OCI-LY3 (cell line): Measurements from ENCODE around the gene MARCHF9.

ENCODE experiments used
- H2AFZ ChIP-seq: fragments of 200-600, 300-600 bp; shearing (Covaris generic); 2 replicates; pipeline ENCODE4 v1.6.0; 2014; ENCODE audit warnings: antibody characterized with exemption, low read depth, low read length
- H3K27ac ChIP-seq: fragments of 200-600, 300-600 bp; sonication (generic); 2 replicates; pipeline ENCODE4 v1.5.1; 2014; ENCODE audit warnings: mild to moderate bottlenecking, low read length, moderate library complexity, mixed read lengths
- H3K27me3 ChIP-seq: fragments of 200-600, 300-600 bp; sonication (generic); 2 replicates; pipeline ENCODE4 v1.6.1; 2014; ENCODE audit warnings: low read depth, low read length, mixed read lengths
- H3K36me3 ChIP-seq: fragments of 200-600, 300-600 bp; sonication (generic); replicated peaks from 2 replicates; pipeline ENCODE3; 2014; ENCODE audit warnings: low read depth, low read length, mixed read lengths
- H3K4me1 ChIP-seq: fragments of 300-600, 200-600 bp; sonication (generic); 2 replicates; pipeline ENCODE4 v1.6.1; 2014; ENCODE audit warnings: low read length, mixed read lengths
- H3K4me2 ChIP-seq: fragments of 200-600, 300-600 bp; sonication (generic); 2 replicates; pipeline ENCODE4 v1.6.1; 2014; ENCODE audit warnings: low read length, mixed read lengths
- H3K4me3 ChIP-seq: fragments of 300-600, 200-600 bp; sonication (generic); 2 replicates; pipeline ENCODE4 v1.5.1; 2014; ENCODE audit warnings: antibody characterized with exemption, mild to moderate bottlenecking, low read length, moderate library complexity
- H3K79me2 ChIP-seq: fragments of 300-600, 200-600 bp; shearing (Covaris generic); 2 replicates; pipeline ENCODE4 v1.6.1; 2014; ENCODE audit warnings: mild to moderate bottlenecking, low read length, mixed read lengths
- H3K9ac ChIP-seq: fragments of 300-600, 200-600 bp; shearing (Covaris generic); 2 replicates; pipeline ENCODE4 v1.6.0; 2014; ENCODE audit warnings: mild to moderate bottlenecking, low read length, moderate library complexity
- H3K9me3 ChIP-seq: fragments of 200-600, 300-600 bp; shearing (Covaris generic); 2 replicates; pipeline ENCODE4 v1.6.1; 2014; ENCODE audit warnings: low read length, mixed read lengths; ENCODE audit not compliant: insufficient read depth
- H4K20me1 ChIP-seq: fragments of 200-600, 300-600 bp; sonication (generic); 2 replicates; pipeline ENCODE4 v1.6.1; 2016; ENCODE audit warnings: low read length, mixed read lengths; ENCODE audit not compliant: insufficient read depth
- EZH2phosphoT487 ChIP-seq: fragments of 200-600 bp; shearing (Covaris generic); IDR thresholded peaks from 2 replicates; pipeline ENCODE4 v1.6.1; 2018; ENCODE audit warnings: antibody characterized with exemption, mixed run types, low read depth
- TF ChIP-seq, protein P1 (sequence below): fragments of 200-600, 300-600 bp; sonication (generic); IDR thresholded peaks from 2 replicates; pipeline ENCODE4 v1.5.1; 2014; ENCODE audit warnings: antibody characterized with exemption, low read length, low read depth

MARCHF9 gene

DNA sequence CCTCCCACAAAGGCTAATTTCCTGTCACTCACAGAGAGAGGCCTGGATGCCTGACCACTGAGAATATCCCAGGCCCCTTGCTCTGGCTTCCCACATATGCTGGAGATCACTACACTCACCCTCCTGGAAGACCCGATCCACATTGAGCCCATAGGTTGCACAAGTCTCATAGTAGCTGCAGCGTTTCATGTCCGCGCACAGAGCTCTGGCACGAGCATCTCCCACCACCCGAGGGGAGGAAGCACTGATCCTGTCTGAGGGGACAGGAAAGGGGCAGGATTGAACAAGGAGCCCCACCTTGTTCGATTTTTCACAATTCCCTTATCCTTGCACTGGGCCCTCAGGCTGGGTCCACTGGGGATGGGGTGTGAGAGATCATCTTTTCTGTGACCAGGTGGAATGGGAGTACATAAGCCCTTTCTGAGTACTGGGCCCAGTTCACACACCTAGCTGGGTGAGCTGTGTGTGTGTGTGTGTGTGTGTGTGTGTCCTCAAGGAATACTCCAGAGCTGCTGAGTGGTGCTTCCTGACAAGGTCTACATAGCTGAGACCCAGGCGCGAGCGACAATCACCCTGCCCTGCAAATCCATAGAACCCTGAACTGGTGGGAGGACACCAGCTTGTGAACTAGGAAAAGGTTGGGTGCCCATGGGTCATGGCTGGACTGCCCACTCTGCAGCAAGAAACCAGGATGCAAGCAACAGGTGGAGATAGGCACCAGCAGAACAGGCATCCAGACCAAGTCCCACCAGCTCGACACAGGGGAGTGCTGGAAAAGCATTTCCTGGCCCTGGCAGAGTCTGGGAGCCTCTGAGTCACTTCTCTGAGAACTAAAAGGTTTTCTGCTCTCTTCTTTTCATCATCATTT lies 21.9 kb upstream of the MARCHF9 start:
- Histone ChIP-seq H2AFZ (no peak overlapping the region), H4K20me1 (no peaks in the 10 kb centered on the region), H3K27ac (no peak overlapping the region), H3K9me3 (no peaks in the 10 kb centered on the region), H3K27me3 (no peaks in the 10 kb centered on the region), H3K4me1 (no peaks in the 10 kb centered on the region), H3K9ac (no peak overlapping the region), H3K4me2 (no peak overlapping the region), H3K36me3 (peaks cover 8% of the 10 kb centered on the region), H3K4me3 (no peak overlapping the region), H3K79me2 (no peaks in the 10 kb centered on the region)
- TF ChIP-seq, protein P1, sequence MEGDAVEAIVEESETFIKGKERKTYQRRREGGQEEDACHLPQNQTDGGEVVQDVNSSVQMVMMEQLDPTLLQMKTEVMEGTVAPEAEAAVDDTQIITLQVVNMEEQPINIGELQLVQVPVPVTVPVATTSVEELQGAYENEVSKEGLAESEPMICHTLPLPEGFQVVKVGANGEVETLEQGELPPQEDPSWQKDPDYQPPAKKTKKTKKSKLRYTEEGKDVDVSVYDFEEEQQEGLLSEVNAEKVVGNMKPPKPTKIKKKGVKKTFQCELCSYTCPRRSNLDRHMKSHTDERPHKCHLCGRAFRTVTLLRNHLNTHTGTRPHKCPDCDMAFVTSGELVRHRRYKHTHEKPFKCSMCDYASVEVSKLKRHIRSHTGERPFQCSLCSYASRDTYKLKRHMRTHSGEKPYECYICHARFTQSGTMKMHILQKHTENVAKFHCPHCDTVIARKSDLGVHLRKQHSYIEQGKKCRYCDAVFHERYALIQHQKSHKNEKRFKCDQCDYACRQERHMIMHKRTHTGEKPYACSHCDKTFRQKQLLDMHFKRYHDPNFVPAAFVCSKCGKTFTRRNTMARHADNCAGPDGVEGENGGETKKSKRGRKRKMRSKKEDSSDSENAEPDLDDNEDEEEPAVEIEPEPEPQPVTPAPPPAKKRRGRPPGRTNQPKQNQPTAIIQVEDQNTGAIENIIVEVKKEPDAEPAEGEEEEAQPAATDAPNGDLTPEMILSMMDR: no peak

DNA sequence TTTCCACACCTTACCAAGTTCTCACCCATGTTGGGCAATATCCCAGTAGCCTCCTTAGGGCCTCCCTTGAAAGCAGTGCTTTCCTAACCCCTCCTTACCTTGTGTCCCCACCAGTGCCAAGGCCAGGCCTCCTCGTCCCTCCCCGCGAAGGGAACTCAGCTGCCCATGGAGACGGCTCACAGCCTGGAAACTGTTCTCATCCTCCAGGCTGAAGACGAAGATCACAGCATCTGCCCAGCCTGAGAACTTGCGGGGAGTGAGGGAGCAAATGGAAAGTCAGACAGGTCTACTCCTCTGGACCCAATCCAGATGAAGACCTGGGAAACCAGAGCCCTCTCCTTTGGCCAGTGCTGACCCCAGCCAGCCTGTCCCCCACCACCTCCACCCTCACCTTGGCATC lies 21.0 kb upstream of the MARCHF9 start:
- H3K4me1 ChIP-seq: no peaks in the 10 kb centered on the region
- H3K9ac ChIP-seq: no peak overlapping the region
- no peaks in the 10 kb centered on the region for H4K20me1 ChIP-seq
- H3K4me2 ChIP-seq: no peak overlapping the region
- TF ChIP-seq, protein P1: no peak
- TF ChIP-seq EZH2phosphoT487: no peak
- H3K79me2 ChIP-seq: no peaks in the 10 kb centered on the region
- no peaks in the 10 kb centered on the region for H3K27me3 ChIP-seq
- peaks cover 8% of the 10 kb centered on the region for H3K36me3 ChIP-seq
- no peak overlapping the region for H3K4me3 ChIP-seq
- no peaks in the 10 kb centered on the region for H3K9me3 ChIP-seq
- no peak overlapping the region for H3K27ac ChIP-seq
- H2AFZ ChIP-seq: no peak overlapping the region

DNA sequence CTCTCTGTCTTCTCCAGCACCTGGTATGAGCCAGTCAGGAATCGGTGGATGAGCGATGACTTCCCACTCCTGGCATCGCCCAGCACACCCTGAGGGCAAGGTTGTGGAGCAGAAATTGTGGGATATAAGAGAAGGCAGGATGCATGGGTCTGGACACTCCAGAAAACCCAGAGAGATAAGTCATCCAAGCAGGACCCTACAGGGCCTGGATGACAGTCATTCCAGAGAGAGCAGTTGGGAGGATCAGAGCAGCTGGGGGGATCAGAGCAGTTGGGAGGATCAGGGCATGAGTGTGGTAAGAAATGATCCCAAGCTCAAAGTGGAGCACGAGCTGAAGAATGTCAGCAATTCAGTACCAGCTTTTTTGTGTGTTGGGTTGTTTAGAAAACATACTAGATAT lies 20.3 kb upstream of the MARCHF9 start:
- Histone ChIP-seq H3K4me2 (no peak overlapping the region), H2AFZ (no peak overlapping the region), H3K79me2 (no peaks in the 10 kb centered on the region), H3K4me3 (no peak overlapping the region), H3K9me3 (no peaks in the 10 kb centered on the region), H3K27me3 (no peaks in the 10 kb centered on the region), H4K20me1 (no peaks in the 10 kb centered on the region), H3K9ac (no peak overlapping the region), H3K36me3 (peaks cover 8% of the 10 kb centered on the region), H3K27ac (no peak overlapping the region), H3K4me1 (no peaks in the 10 kb centered on the region)
- TF ChIP-seq, protein P1: no peak
- TF ChIP-seq EZH2phosphoT487: no peak

DNA sequence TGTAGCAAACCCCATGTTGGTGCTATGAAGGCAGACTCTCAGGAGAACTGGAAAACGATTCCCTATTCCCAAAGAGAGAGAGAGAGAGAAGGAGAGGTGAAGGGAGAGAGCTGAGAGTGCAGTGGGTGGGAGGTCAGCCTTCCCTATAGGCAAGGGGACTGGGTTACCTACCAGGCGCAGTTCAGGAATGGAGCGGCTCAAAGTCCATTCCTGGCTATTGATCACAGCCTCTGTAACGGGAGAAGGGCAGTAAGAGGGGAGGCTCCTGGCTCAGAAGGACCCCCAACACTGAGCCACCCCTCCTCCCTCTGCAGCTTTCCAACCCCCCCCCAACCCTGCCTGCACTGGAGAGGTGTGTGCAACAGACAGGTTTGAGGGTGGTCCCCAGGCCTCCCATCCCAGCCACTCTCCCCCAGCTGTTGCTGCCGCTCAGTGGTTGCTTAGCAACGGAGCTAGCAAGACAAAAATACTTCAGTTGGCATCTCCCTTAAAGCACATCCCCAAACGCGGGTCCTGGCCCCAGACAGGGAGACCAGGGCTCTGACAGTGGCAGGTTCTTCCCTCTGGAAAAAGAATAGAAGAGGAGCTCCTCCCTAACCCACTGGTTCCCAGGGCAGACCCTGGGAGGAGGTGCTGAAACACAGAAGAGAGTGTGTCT lies 19.6 kb upstream of the MARCHF9 start:
- Histone ChIP-seq H3K27ac (no peak overlapping the region), H3K4me2 (no peak overlapping the region), H3K36me3 (peaks cover 5% of the 10 kb centered on the region)

More for the DNA sequence above, 19.6 kb upstream of the MARCHF9 start:
- Histone ChIP-seq H3K9ac (no peak overlapping the region), H3K27me3 (no peaks in the 10 kb centered on the region), H3K4me3 (no peak overlapping the region), H2AFZ (no peak overlapping the region), H3K79me2 (no peaks in the 10 kb centered on the region), H3K4me1 (no peaks in the 10 kb centered on the region), H3K9me3 (no peaks in the 10 kb centered on the region), H4K20me1 (no peaks in the 10 kb centered on the region)
- TF ChIP-seq, protein P1: no peak
- no peak for TF ChIP-seq EZH2phosphoT487
